ENCODE data around the gene PRELID1. TPM values are rescaled to one million over a fixed set of nuclear protein-coding genes. Genes with fewer than 3 reads are reported as not detected.

The PRELID1 gene
- total RNA-seq, 2 donors from 2014 or later = 310 to 360 TPM

GRCh38 chr5:177330991-177331842, 27.6 kb downstream of the PRELID1 start:
- Mint-ChIP-seq H3K9me3 (no peaks in the 10 kb centered on the region), H3K4me3 (no peak overlapping the region), H3K36me3 (peaks cover 17% of the 10 kb centered on the region), H3K4me1 (ENCODE audit: low read depth in 2 of 2) (peaks cover 41 to 54% of the 10 kb centered on the region in 2 donors), H3K27ac (no peak overlapping the region), H3K27me3 (no peaks in the 10 kb centered on the region)
- peak; percentile 32 to 46 for ATAC-seq
- no peak for DNase-seq (ENCODE audit: low spot score)

DNA sequence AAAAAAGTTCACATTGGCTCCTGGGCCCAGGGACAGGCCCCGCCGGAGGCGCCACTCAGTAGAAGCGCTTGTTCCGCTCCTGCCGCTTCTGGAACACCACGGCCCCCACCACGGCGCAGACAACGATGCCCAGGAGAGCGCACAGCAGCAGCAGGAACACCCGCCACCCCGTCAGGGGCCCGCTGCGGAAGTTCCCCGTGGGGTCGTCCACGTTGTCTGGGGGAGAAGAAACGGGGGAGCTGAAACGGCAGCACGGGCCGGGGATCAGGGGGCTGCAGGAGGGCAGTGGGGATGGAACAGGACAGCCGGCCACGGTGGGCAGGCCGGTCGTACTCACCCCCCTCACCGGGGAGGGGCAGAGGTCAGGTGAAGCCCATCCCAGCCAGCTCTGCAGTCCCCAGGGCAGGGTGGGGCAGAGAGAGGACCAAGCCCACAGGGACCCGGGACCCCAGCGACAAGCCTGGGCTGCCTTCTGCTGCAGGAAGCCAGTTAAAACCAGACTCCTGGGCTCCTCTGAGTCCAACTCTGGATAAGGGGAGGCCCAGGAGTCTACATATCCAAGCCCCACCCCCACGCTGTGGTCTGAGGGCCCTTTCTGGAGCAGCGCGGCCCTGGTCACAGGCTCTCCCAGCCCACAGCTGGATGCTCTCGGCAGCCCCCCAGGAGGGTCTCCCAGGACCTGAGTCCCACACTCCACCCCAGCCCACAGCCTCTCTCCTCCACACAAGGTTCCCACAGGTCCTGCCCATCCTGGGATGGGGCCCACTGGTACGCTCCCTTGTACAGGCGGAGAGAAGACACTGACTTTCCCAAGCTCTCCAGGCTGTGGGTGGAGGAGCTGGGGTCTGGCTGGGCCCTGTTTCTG, 28.7 kb downstream of the PRELID1 start:
- DNase-seq (ENCODE audit: low spot score) (no peak), ATAC-seq (no peak)
- Mint-ChIP-seq H3K27me3 (no peaks in the 10 kb centered on the region), H3K4me1 (ENCODE audit: low read depth in 2 of 2) (peaks cover 45 to 59% of the 10 kb centered on the region in 2 donors), H3K9me3 (no peaks in the 10 kb centered on the region), H3K27ac (no peak overlapping the region), H3K4me3 (no peak overlapping the region), H3K36me3 (peaks cover 22% of the 10 kb centered on the region)

DNA sequence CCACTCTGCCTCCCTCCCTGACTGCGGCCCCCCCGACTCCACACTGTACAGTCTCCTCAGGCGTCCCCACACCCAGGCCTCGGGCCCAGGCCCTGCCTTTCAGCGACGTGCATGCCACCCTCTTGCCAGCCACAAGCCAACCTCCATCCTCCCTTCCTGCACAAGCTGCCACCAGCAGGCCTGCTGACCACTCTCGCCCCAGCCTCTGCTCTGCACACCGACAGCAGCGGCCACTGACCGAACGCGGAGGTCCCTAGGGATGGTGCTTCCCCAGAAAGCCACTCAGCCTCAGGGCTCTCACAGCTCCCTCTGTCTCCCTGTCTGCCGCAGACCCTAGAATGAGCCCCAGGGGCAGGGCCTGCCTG, 29.3 kb downstream of the PRELID1 start:
- DNase-seq (ENCODE audit: low spot score) = no peak
- no peaks in the 10 kb centered on the region for H3K27me3 Mint-ChIP-seq
- no peak overlapping the region for H3K4me3 Mint-ChIP-seq
- H3K4me1 Mint-ChIP-seq (ENCODE audit: low read depth in 2 of 2) = peaks cover 40 to 55% of the 10 kb centered on the region in 2 donors
- H3K27ac Mint-ChIP-seq = no peak overlapping the region
- H3K9me3 Mint-ChIP-seq = no peaks in the 10 kb centered on the region
- ATAC-seq = no peak
- peaks cover 22% of the 10 kb centered on the region for H3K36me3 Mint-ChIP-seq

- Mint-ChIP-seq H3K9me3 (no peaks in the 10 kb centered on the region), H3K27me3 (no peaks in the 10 kb centered on the region), H3K4me3 (no peak overlapping the region), H3K4me1 (ENCODE audit: low read depth in 2 of 2) (peaks cover 40 to 49% of the 10 kb centered on the region in 2 donors), H3K27ac (no peak overlapping the region), H3K36me3 (peaks cover 22% of the 10 kb centered on the region)
- ATAC-seq (no peak), DNase-seq (ENCODE audit: low spot score) (no peak)
Measured at GRCh38 chr5:177333420-177334154, 30.0 kb downstream of the PRELID1 start.

GRCh38 chr5:177334155-177334551, 30.6 kb downstream of the PRELID1 start:
- H3K27me3 Mint-ChIP-seq = no peaks in the 10 kb centered on the region
- H3K27ac Mint-ChIP-seq = no peak overlapping the region
- no peak for DNase-seq (ENCODE audit: low spot score)
- no peak overlapping the region for H3K4me3 Mint-ChIP-seq
- peaks cover 46 to 52% of the 10 kb centered on the region in 2 donors for H3K4me1 Mint-ChIP-seq (ENCODE audit: low read depth in 2 of 2)
- peaks cover 22% of the 10 kb centered on the region for H3K36me3 Mint-ChIP-seq
- ATAC-seq = no peak
- no peaks in the 10 kb centered on the region for H3K9me3 Mint-ChIP-seq

DNA sequence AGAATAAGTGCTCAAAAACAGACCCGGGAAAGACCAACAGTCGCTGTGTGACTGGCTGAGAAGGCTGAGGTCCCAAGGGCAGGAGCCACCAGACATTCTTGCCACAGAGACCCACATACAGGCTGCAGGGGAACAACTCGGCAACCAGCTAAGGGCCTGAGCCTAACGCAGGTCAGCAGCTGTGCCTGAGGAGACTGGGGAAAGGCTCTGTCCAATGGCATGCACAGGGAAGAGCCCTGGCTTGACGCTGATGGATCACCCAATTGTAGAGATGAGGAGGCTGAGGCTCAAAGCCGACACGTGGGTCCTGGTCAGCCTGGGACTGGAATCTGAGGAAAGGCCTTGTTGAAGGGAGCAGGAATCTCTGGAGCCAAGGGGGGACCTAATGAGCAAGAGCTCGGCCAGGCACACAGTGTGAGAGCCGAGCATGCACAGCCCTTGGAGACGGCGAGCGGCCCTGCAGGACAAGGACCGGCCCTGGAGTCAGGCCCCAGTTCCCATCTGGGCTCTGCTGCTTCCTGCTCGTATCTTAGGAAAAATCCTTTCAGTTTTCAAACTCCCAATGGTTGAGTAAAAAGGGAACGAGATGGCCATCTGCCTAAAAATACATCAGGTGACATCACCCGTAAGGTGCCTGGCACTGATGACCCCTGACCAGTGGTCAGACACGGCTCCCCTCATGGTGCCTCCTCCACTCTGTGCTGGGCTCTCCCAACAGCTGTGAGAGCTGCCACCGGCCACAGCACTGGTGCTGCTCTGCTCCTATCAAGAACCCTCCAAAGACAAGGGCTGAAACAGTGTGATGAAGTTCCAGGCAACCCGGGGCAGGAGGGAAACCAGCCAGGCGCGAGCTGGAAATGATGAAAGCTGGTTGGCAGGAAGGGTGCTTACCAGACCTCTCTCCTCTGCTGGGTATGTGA, 31.4 kb downstream of the PRELID1 start:
- peaks cover 26% of the 10 kb centered on the region for H3K36me3 Mint-ChIP-seq
- no peak for DNase-seq (ENCODE audit: low spot score)
- H3K4me3 Mint-ChIP-seq = no peak overlapping the region
- H3K27ac Mint-ChIP-seq = no peak overlapping the region
- ATAC-seq = no peak
- H3K9me3 Mint-ChIP-seq = no peaks in the 10 kb centered on the region
- no peaks in the 10 kb centered on the region for H3K27me3 Mint-ChIP-seq
- H3K4me1 Mint-ChIP-seq (ENCODE audit: low read depth in 2 of 2) = peaks cover 48 to 55% of the 10 kb centered on the region in 2 donors

DNA sequence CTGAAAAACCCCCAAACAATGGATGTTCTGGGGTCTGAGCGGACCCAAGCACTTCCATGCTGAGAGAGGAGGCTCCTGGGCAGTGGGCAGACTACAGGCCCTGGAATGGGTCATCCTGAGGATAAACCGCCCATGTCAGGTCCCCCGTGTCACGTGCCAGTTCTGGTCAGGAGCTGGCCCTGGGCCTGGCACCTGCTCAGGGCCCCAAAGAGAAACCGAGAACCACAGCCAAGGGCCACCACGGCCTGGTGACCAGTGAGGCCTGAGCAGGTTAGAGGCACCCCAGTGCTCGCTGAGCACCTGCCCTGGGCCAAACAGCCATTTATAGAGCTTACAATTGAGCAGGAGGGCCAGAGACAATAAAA, 32.1 kb downstream of the PRELID1 start:
- Mint-ChIP-seq H3K27ac (no peak overlapping the region), H3K4me3 (no peak overlapping the region), H3K4me1 (ENCODE audit: low read depth in 2 of 2) (peaks cover 43 to 51% of the 10 kb centered on the region in 2 donors), H3K27me3 (no peaks in the 10 kb centered on the region), H3K9me3 (no peaks in the 10 kb centered on the region), H3K36me3 (peaks cover 23% of the 10 kb centered on the region)
- DNase-seq (ENCODE audit: low spot score) (no peak), ATAC-seq (no peak)

GRCh38 chr5:177336112-177336511, 32.5 kb downstream of the PRELID1 start:
- no peak for DNase-seq (ENCODE audit: low spot score)
- no peak overlapping the region for H3K4me3 Mint-ChIP-seq
- H3K27ac Mint-ChIP-seq = no peak overlapping the region
- H3K27me3 Mint-ChIP-seq = no peaks in the 10 kb centered on the region
- no peak for ATAC-seq
- peaks cover 38 to 47% of the 10 kb centered on the region in 2 donors for H3K4me1 Mint-ChIP-seq (ENCODE audit: low read depth in 2 of 2)
- H3K9me3 Mint-ChIP-seq = no peaks in the 10 kb centered on the region
- H3K36me3 Mint-ChIP-seq = peaks cover 21% of the 10 kb centered on the region

DNA sequence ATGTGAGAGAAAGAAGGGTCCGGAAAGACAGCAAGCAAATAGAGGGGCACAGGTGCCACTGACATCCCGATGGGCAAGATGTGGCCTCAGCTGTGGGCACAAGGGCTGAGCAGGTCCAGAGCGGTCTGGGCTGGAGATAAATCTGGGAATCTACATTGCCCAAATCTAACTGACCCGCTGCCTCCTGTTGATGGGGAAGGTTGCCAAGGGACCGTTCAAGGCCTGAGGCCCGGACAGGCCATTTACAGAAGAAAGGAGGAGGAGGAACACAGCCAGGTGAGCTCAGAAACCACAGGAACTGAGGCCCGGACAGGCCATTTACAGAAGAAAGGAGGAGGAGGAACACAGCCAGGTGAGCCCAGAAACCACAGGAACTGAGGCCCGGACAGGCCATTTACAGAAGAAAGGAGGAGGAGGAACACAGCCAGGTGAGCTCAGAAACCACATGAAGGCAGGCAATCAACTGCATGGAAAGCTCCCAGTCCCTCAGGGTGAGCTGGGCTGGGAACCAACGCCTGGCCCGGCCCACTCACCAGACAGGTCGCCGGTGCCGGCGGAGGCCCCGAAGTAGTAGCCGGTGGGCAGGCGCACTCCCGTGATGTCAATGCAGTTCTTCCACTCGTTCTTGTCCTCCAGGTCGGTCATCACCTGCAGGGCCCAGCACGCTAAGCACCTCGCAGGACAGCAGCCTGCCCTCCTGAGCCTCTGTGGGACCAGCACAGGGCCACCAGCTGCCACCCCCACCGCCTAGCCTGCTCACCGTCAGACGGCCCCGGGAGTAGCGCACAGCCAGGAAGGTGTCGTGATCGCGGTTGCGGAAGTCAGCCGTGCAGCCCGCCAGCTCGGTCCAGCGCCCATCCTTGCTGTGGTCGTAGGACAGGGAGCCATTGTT, 33.2 kb downstream of the PRELID1 start:
- Mint-ChIP-seq H3K36me3 (peaks cover 27% of the 10 kb centered on the region), H3K27me3 (no peaks in the 10 kb centered on the region), H3K4me1 (ENCODE audit: low read depth in 2 of 2) (peaks cover 37 to 40% of the 10 kb centered on the region in 2 donors), H3K4me3 (no peak overlapping the region), H3K9me3 (no peaks in the 10 kb centered on the region), H3K27ac (no peak overlapping the region)
- no peak for DNase-seq (ENCODE audit: low spot score)
- ATAC-seq = no peak

DNA sequence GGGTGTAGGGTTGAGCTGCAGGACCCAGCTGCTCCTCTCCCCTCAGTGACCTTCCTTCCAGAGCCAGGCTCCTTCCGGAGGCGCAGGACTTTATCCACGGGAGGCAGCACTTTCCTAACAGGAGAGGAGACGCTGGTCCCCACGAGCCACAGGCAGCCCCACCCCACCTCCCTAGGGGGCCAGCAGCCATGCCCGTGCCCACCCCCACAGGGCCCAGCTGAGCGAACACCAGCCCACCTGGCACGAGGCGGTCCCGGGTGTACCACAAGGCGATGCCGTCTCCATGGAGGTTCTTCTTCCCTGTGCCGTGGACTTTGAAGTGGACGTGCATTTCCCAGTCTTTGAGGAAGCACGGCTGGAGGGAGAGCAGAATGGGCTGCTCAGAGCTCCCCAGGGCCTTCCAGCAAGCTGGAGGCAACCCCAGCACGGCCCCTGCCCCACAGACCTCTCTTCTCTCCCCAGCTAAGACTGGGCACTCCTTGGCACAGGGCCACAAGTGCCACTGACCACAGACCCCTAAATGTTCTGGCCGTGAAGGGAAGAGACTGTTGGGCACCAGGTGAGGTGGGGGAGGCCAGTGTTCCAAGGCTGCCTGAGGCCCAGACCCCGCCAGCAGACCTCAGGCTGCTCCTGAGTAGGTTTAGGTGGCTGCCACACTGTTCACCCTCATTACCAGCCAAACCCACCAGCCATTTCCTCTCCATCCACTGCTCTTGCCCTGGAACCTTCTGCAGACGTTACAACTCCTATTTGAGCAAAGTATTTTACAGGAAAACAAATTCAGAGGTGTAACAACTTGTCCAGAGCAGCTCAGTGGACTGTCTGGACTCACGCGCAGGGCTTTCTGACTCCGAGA, 34.9 kb downstream of the PRELID1 start:
- Mint-ChIP-seq H3K9me3 (no peaks in the 10 kb centered on the region), H3K4me1 (ENCODE audit: low read depth in 2 of 2) (peaks cover 34 to 38% of the 10 kb centered on the region in 2 donors), H3K4me3 (peak overlapping the region; percentile 73), H3K36me3 (peaks cover 31% of the 10 kb centered on the region), H3K27me3 (no peaks in the 10 kb centered on the region), H3K27ac (peak overlapping the region; percentile 48 to 84)
- peak; percentile 37 to 54 for ATAC-seq
- no peak for DNase-seq (ENCODE audit: low spot score)

- Mint-ChIP-seq H3K27me3 (no peaks in the 10 kb centered on the region), H3K4me1 (ENCODE audit: low read depth in 2 of 2) (peaks cover 35 to 37% of the 10 kb centered on the region in 2 donors), H3K4me3 (peak overlapping the region; percentile 73), H3K27ac (peak overlapping the region; percentile 48 to 84), H3K36me3 (peaks cover 34% of the 10 kb centered on the region), H3K9me3 (no peaks in the 10 kb centered on the region)
- DNase-seq (ENCODE audit: low spot score) = no peak
- ATAC-seq = peak; percentile 61 to 79
Measured at GRCh38 chr5:177339107-177339638, 35.6 kb downstream of the PRELID1 start.

Measured in natural killer cell treated with Interleukin-12 subunit alpha and Interleukin-12 subunit beta and Interleukin-15 and Interleukin-18, amount 100 ng/mL, for 72 hours (primary cell).